Measurements from ENCODE around the gene ANKLE1.

GRCh38 chr19:17327068-17327653 lies 45.5 kb downstream of the ANKLE1 start:
- TF ChIP-seq ZNF274 (IDR thresholded peaks at IDR 0.05; ENCODE audit: low read depth, low read length) = no peak
- TF ChIP-seq YY1 (IDR thresholded peaks at IDR 0.05; ENCODE audit: insufficient read depth, insufficient read length) = no peak
- TF ChIP-seq SUZ12 (IDR thresholded peaks at IDR 0.05; ENCODE audit: extremely low read depth, insufficient read depth, insufficient read length) = no peak

Measured in NT2/D1 (cell line).